IPS DF 6.9 (cell line): ENCODE measurements around the gene NAA60.
"Not testable (repeated sequence)": the region's sequence is repeated elsewhere in the genome, so short reads cannot be mapped to it uniquely, and the experiment has no call there.

Experiments used
- DNase-seq: peaks from one replicate; pipeline ENCODE4 v3.0.0-alpha.2; 2013; ENCODE audit warnings: low read depth, low spot score
- H3K27ac ChIP-seq: one replicate; pipeline ENCODE4 v1.5.1; 2013; ENCODE audit warnings: low read length, control low read depth
- H3K27me3 ChIP-seq: 2 replicates; pipeline ENCODE4 v1.6.1; 2013; ENCODE audit warnings: mild to moderate bottlenecking, low read length; ENCODE audit not compliant: control insufficient read depth, insufficient read depth
- H3K36me3 ChIP-seq: 2 replicates; pipeline ENCODE4 v1.6.1; 2013; ENCODE audit warnings: low read length; ENCODE audit not compliant: control insufficient read depth, insufficient read depth
- H3K4me1 ChIP-seq: 2 replicates; pipeline ENCODE4 v1.6.1; 2013; ENCODE audit warnings: low read length; ENCODE audit not compliant: control insufficient read depth, insufficient read depth
- H3K4me3 ChIP-seq: 2 replicates; pipeline ENCODE4 v1.5.1; 2013; ENCODE audit warnings: mild to moderate bottlenecking, low read length
- H3K9me3 ChIP-seq: 2 replicates; pipeline ENCODE4 v1.6.1; 2013; ENCODE audit warnings: low read length, inconsistent platforms; ENCODE audit not compliant: control insufficient read depth, insufficient read depth
- WGBS: extraction: QIAGEN DNeasy Blood & Tissue Kit; methylation state at CpG from one replicate; pipeline ENCODE4 v1.1.7; 2013; ENCODE audit warnings: mixed read lengths, missing lambda C conversion rate; ENCODE audit not compliant: insufficient read length, insufficient coverage; 5-methylcytosine and 5-hydroxymethylcytosine counted together

The NAA60 gene

DNA sequence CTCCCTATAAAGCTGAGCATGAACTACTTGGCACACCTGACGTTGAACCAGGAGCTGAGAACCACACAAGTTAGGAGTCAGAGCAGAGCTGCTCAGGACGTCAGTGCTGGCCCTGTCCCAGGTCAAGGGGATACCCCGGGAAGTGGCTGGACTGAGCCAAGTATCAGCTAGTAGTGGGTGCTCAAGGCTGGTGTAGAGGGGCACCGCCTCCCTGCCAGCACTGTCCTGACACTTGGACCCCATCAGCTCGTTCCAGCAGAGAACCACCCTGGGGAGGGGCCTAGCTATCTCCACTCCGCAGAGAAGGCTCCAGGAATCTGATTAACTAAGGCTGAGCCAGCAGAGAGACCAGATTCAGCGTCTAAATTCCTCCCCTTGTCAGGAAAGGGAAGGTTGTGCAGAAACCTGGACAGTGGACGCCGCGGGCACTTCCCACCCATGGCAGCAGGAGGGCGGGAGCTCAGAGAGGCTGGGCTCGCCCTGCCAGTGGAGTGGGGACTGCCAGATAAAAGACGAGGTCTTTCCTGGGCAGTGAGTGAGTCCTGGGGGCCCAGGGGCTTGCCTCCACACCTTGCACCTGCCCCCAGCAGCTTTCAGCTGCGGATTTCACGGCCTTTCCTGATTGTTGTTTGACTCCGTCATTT is 30.8 kb downstream of the NAA60 start:
- WGBS = no CpG with 5 or more reads among the region's 16 CpGs
- no peak overlapping the region for H3K4me3 ChIP-seq
- no peaks in the 10 kb centered on the region for H3K4me1 ChIP-seq
- no peak for DNase-seq
- H3K36me3 ChIP-seq = no peaks in the 10 kb centered on the region
- no peak overlapping the region for H3K27ac ChIP-seq
- H3K27me3 ChIP-seq = no peaks in the 10 kb centered on the region
- no peaks in the 10 kb centered on the region for H3K9me3 ChIP-seq

DNA sequence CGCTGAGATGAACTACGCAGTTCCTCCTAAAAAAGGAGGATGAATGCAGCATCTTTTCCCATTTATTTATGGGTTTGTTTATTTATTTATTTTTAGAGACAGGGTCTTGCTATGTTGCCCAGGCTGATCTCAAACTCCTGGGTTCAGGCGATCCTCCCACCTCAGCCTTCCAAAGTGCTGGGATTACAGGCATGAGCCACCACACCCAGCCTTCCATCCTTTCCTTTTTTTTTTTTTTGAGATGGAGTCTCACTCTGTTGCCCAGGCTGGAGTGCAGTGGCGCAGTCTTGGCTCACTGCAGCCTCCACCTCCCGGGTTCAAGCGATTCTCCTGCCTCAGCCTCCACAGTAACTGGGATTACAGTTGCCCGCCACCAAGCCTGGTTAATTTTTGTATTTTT is 31.4 kb downstream of the NAA60 start:
- H3K36me3 ChIP-seq = not testable (repeated sequence)
- WGBS = no CpG with 5 or more reads among the region's 7 CpGs

GRCh38 chr16:3475604-3476375 is 32.3 kb downstream of the NAA60 start:
- Histone ChIP-seq H3K4me1 (no peaks in the 10 kb centered on the region), H3K27ac (no peak overlapping the region), H3K27me3 (no peaks in the 10 kb centered on the region), H3K36me3 (no peaks in the 10 kb centered on the region; the same call in 1 of the 2 replicates), H3K4me3 (no peak overlapping the region), H3K9me3 (no peaks in the 10 kb centered on the region)
- no CpG with 5 or more reads among the region's 29 CpGs for WGBS
- no peak for DNase-seq

More for the DNA sequence above, 31.4 kb downstream of the NAA60 start:
- H3K27ac ChIP-seq, H3K4me3 ChIP-seq, H3K4me1 ChIP-seq, DNase-seq, H3K9me3 ChIP-seq, H3K27me3 ChIP-seq: not testable (repeated sequence)

DNA sequence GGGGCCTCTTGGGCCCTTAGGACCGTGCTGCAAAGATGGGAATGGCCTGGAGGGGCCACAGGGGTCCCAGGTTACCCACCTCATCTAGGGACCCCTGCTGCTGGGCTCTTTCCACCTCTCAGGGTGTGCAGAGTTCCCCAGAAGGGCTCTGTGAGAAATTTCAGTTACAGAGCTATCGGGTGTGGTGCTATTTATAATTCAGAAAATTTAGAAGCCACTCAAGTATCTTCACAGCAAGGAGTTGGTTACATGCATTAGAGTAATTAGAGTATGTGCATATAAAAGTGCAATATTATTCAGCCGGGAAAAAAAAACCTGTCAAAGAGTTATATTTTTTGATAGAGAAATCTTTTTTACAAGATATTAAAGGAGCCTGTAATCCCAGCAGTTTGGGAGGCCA is 32.9 kb downstream of the NAA60 start:
- DNase-seq = no peak
- H3K4me1 ChIP-seq = no peaks in the 10 kb centered on the region
- H3K27me3 ChIP-seq = no peaks in the 10 kb centered on the region
- WGBS = no CpG with 5 or more reads among the region's 3 CpGs
- no peaks in the 10 kb centered on the region for H3K9me3 ChIP-seq
- no peak overlapping the region for H3K27ac ChIP-seq
- no peaks in the 10 kb centered on the region; the same call in 1 of the 2 replicates for H3K36me3 ChIP-seq
- H3K4me3 ChIP-seq = no peak overlapping the region

DNA sequence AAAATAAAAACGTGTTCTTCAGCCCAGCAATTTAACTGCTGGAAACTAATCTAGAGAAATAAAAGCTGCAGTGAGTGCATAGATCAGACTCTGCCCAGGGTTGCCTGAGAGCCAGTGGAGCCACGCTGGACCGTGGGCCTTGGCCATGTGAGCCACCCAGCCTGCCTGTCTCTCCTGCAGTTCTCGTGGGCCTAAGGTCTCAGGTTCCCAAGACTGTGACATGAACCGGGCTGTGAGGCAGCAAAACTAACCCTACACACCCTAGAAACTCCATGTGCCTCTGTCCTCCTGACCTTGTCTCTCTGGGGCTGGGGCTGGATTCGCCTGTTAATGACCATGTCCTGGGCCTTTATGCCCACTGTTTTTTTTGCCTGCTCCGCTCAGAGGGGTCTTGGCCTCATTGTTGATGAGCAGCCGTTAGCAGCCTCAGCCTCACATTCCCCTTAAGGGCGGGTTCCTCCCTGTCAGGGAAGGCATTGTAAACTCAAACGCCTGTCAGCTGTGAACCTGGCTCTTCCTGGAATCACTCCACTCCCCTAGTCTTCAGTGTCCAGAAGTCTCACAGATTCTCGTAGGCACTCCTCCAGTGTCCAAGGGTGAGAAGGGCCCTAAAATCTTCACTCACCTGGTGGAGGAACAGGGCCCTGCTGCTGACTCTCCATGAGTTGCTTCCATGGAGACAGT is 34.9 kb downstream of the NAA60 start:
- no peaks in the 10 kb centered on the region for H3K9me3 ChIP-seq
- H3K36me3 ChIP-seq = peaks cover 7% of the 10 kb centered on the region
- H3K27ac ChIP-seq = no peak overlapping the region
- DNase-seq = no peak
- H3K4me3 ChIP-seq = no peak overlapping the region
- H3K27me3 ChIP-seq = no peaks in the 10 kb centered on the region
- no peaks in the 10 kb centered on the region for H3K4me1 ChIP-seq
- no CpG with 5 or more reads among the region's 11 CpGs for WGBS

DNA sequence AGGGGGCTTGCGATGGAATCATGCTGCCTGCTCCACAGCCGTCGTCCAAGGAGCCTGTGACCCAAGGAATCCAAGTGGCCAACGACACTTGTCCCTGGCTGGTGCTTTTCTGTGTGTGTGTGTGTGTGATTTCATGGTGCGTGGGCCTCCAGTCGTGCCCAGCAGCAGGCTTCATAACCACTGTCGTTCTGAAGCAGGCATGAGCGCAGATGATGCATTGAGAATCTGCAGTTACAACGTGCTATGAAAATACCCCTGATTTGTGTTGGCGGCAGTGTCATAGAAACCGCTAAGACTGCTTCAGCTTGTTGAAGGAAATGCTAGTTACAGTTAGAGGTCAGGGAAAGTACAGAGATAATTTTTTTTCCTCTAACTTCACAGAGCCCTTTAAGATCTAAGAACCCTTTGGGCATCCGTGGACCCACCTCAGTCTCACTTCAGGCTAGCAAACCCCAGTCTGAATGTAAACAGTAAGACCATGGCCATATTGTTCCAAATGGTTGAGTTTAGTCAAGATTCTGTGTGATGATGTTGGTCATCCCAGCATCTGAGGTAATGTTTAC is 36.3 kb downstream of the NAA60 start:
- H3K4me3 ChIP-seq = no peak overlapping the region
- H3K36me3 ChIP-seq = peaks cover 13% of the 10 kb centered on the region

GRCh38 chr16:3480901-3481695 is 37.6 kb downstream of the NAA60 start:
- no CpG with 5 or more reads among the region's 18 CpGs for WGBS
- Histone ChIP-seq H3K9me3 (no peaks in the 10 kb centered on the region), H3K27ac (no peak overlapping the region), H3K27me3 (no peaks in the 10 kb centered on the region), H3K36me3 (peaks cover 24% of the 10 kb centered on the region), H3K4me3 (no peak overlapping the region), H3K4me1 (no peaks in the 10 kb centered on the region)
- DNase-seq = no peak

More for the DNA sequence above, 36.3 kb downstream of the NAA60 start:
- no peak overlapping the region for H3K27ac ChIP-seq
- no CpG with 5 or more reads among the region's 12 CpGs for WGBS
- H3K4me1 ChIP-seq = no peaks in the 10 kb centered on the region
- H3K9me3 ChIP-seq = no peaks in the 10 kb centered on the region
- H3K27me3 ChIP-seq = no peaks in the 10 kb centered on the region
- DNase-seq = no peak

DNA sequence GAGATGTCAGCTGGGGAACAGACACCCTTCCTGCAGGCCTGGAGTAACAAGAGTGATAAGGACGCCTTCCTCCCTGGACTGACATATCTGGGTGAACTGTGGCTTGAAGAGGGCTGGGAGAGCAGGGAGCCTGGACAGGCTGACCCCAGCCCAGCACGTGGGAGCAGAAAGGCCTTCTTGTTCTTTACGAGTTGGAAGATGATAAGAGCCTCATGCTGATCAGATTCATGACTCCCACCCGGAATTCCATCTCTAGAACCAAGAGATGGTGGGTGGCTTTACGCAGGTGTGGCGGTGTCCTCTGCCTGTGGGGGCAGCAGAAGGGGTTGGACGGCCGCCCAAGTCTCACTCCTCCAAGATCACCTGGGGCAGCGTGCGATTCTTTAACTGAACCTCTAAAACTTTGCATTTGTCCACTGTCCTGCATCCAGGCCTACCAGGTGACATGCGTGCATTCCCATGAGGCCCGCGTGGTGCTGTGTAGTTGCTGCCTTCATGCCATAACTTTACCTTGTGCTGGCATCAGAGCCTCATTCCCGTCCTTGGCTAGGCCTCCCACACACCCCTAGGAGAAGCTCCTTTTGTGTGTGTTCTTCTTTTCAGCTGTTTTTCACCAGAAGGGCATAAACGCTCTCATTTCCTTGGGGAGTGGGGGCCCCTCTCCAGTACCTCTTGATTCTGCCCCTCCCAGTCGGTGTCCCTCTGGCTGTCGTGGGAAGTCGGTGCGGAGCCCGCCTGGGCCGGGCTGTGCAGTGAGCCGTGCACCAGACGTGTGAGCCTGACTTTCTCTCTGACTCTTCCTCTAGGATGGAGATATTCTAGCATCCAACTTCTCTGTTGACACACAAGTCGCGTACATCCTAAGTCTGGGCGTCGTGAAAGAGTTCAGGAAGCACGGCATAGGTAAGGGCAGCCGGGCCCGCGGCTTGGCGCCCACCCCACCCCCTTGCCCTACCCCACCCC is 38.5 kb downstream of the NAA60 start:
- Histone ChIP-seq H3K4me1 (no peaks in the 10 kb centered on the region), H3K36me3 (peaks cover 26% of the 10 kb centered on the region), H3K27ac (no peak overlapping the region), H3K27me3 (no peaks in the 10 kb centered on the region), H3K9me3 (no peaks in the 10 kb centered on the region), H3K4me3 (no peak overlapping the region)
- no peak for DNase-seq
- no CpG with 5 or more reads among the region's 32 CpGs for WGBS

GRCh38 chr16:3482659-3483241 is 39.3 kb downstream of the NAA60 start:
- Histone ChIP-seq H3K9me3 (no peaks in the 10 kb centered on the region), H3K4me1 (no peaks in the 10 kb centered on the region), H3K27me3 (no peaks in the 10 kb centered on the region), H3K27ac (no peak overlapping the region), H3K36me3 (peaks cover 26% of the 10 kb centered on the region), H3K4me3 (no peak overlapping the region)
- WGBS = no CpG with 5 or more reads among the region's 18 CpGs
- DNase-seq = no peak
